GM23248 (cell line): Measurements from ENCODE around the gene QKI.

ENCODE experiments used
- EZH2 ChIP-seq: fragments of 200-600 bp; sonication (generic); IDR thresholded peaks from 2 replicates; pipeline ENCODE4 v1.6.1; 2018; ENCODE audit warnings: antibody characterized with exemption, mild to moderate bottlenecking; ENCODE audit not compliant: insufficient read depth, poor library complexity, severe bottlenecking
- EZH2phosphoT487 ChIP-seq: fragments of 200-600 bp; sonication (generic); IDR thresholded peaks from 2 replicates; pipeline ENCODE4 v1.6.1; 2018; ENCODE audit warnings: antibody characterized with exemption, moderate library complexity, mild to moderate bottlenecking, low read depth; ENCODE audit not compliant: insufficient read depth

DNA sequence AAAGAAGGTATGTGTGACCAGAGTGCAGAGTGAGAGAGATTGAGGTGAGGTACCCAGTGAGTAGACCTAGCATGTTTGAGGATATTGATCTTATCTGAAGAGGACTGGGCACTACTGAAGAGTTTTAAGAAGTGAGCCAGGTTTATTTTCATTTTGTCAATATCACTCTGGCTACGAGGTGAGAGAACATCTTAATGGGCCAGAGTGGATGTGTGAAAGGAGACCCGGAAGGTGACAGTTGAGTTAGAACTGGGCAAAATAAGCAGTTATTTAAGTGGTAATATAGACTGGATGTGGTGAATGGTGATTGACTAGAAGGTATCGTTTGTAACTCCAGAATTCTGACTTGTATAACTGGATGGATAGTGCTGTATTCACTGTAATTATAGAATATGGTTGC is 134.1 kb downstream of the QKI start:
- no peak for TF ChIP-seq EZH2
- no peak for TF ChIP-seq EZH2phosphoT487
